ENCODE results near the gene OGDH. TPM values are rescaled to one million over a fixed set of nuclear protein-coding genes. Genes with fewer than 3 reads are reported as not detected.

OGDH gene
- total RNA-seq, 1 experiment from 2014 or later = 69.1 TPM

- no peak overlapping the region for H2AFZ ChIP-seq (ENCODE audit: low read depth, low read length, poor library complexity, severe bottlenecking)
- ATAC-seq = no peak
- intact Hi-C loops (cut with micrococcal nuclease) = no loop called here
These were observed 75.2 kb downstream of the OGDH start for GRCh38 chr7:44681645-44682044.

GRCh38 chr7:44685723-44686122, 79.3 kb downstream of the OGDH start:
- no TSS peak for BruUV-seq (replicated peaks)
- CTCF ChIA-PET = no interaction called here
- no peak for TF ChIP-seq ZNF274 (IDR thresholded peaks at IDR 0.05; ENCODE audit: low read depth, low read length)
- TF ChIP-seq RAD21 (IDR thresholded peaks at IDR 0.05; ENCODE audit: low read depth) = no peak
- Histone ChIP-seq H3K79me2 (ENCODE audit: insufficient read depth, low read length) (no peaks in the 10 kb centered on the region), H3K9me2 (ENCODE audit: insufficient read depth) (no peaks in the 10 kb centered on the region), H4K20me1 (ENCODE audit: insufficient read depth) (no peaks in the 10 kb centered on the region), H3K27me3 (ENCODE audit: insufficient read depth, low read length) (no peaks in the 10 kb centered on the region), H3K9me3 (ENCODE audit: control insufficient read depth in 1 of 2, insufficient read depth in 1 of 2, low read depth in 1 of 2, low read length in 2 of 2) (no peaks in the 10 kb centered on the region), H3K4me3 (replicated peaks in 1 of 2; ENCODE audit: low read depth in 1 of 2, low read length in 2 of 2) (no peak overlapping the region), H3K9ac (ENCODE audit: low read length) (no peak overlapping the region), H3K27ac (ENCODE audit: low read depth, low read length) (no peak overlapping the region), H3K4me1 (ENCODE audit: control insufficient read depth in 1 of 2, insufficient read depth in 2 of 2, low read length in 2 of 2) (no peaks in the 10 kb centered on the region), H3K4me2 (ENCODE audit: low read length) (no peak overlapping the region), H2AFZ (ENCODE audit: low read depth, low read length, poor library complexity, severe bottlenecking) (no peak overlapping the region), H3K36me3 (ENCODE audit: control insufficient read depth in 1 of 2, insufficient read depth in 2 of 2, low read length in 2 of 2) (peaks cover 0 to 3% of the 10 kb centered on the region in 2 experiments; a peak in 1 of 4 replicates)
- DNase-seq (ENCODE audit: low read depth, low spot score) = no peak
- intact Hi-C loops (cut with micrococcal nuclease) = no loop called here
- POLR2A ChIA-PET = no interaction called here
- RAD21 ChIA-PET (ENCODE audit: low non-redundant PET in 1 of 2, low total read pairs in 2 of 2, uncharacterized antibody in 2 of 2, unreplicated experiment in 2 of 2) = no interaction called here
- ATAC-seq = no peak

More at GRCh38 chr7:44681645-44682044, 75.2 kb downstream of the OGDH start:
- no peak overlapping the region for H3K27ac ChIP-seq (ENCODE audit: low read depth, low read length)
- DNase-seq (ENCODE audit: low read depth, low spot score) = no peak
- H3K9me3 ChIP-seq (ENCODE audit: control insufficient read depth in 1 of 2, insufficient read depth in 1 of 2, low read depth in 1 of 2, low read length in 2 of 2) = no peaks in the 10 kb centered on the region
- H3K79me2 ChIP-seq (ENCODE audit: insufficient read depth, low read length) = no peaks in the 10 kb centered on the region
- peaks cover 5 to 24% of the 10 kb centered on the region in 2 experiments for H3K4me1 ChIP-seq (ENCODE audit: control insufficient read depth in 1 of 2, insufficient read depth in 2 of 2, low read length in 2 of 2)
- BruUV-seq (replicated peaks) = no TSS peak
- H4K20me1 ChIP-seq (ENCODE audit: insufficient read depth) = no peaks in the 10 kb centered on the region
- ChIA-PET RAD21 (ENCODE audit: low non-redundant PET in 1 of 2, low total read pairs in 2 of 2, uncharacterized antibody in 2 of 2, unreplicated experiment in 2 of 2) (no interaction called here), POLR2A (no interaction called here), CTCF (no interaction called here)
- no peak overlapping the region for H3K9ac ChIP-seq (ENCODE audit: low read length)
- no peak overlapping the region for H3K4me3 ChIP-seq (replicated peaks in 1 of 2; ENCODE audit: low read depth in 1 of 2, low read length in 2 of 2)
- no peak for TF ChIP-seq CBX3 (IDR thresholded peaks at IDR 0.05; ENCODE audit: low read depth)
- TF ChIP-seq EZH2phosphoT487 (IDR thresholded peaks at IDR 0.05; ENCODE audit: borderline replicate concordance) = no peak
- no peak for TF ChIP-seq JUND (IDR thresholded peaks at IDR 0.05)
- no peak for TF ChIP-seq ELF1 (IDR thresholded peaks at IDR 0.05; ENCODE audit: borderline replicate concordance, low read depth)
- no peak for TF ChIP-seq SIN3A (IDR thresholded peaks at IDR 0.05; ENCODE audit: low read depth)
- TF ChIP-seq MAX (IDR thresholded peaks at IDR 0.05) = no peak
- no peak for TF ChIP-seq POLR2AphosphoS5 (IDR thresholded peaks at IDR 0.05; ENCODE audit: low read depth, low read length)
- no peak for TF ChIP-seq TCF7L2 (IDR thresholded peaks at IDR 0.05; ENCODE audit: borderline replicate concordance, extremely low read depth, insufficient read depth, insufficient read length)
- H3K36me3 ChIP-seq (ENCODE audit: control insufficient read depth in 1 of 2, insufficient read depth in 2 of 2, low read length in 2 of 2) = peaks cover 3% of the 10 kb centered on the region in 2 experiments; a peak in 1 of 4 replicates
- no peaks in the 10 kb centered on the region for H3K9me2 ChIP-seq (ENCODE audit: insufficient read depth)
- no peaks in the 10 kb centered on the region for H3K27me3 ChIP-seq (ENCODE audit: insufficient read depth, low read length)
- H3K4me2 ChIP-seq (ENCODE audit: low read length) = no peak overlapping the region

Data from HCT116 (cell line).